AG04449 (cell line): Measurements from ENCODE around the gene SLC24A3.

ENCODE experiments used
- CTCF ChIA-PET: fragments of 350-600 bp; formaldehyde crosslinking; extraction: SDS; loops from one replicate; lab custom pipeline; 2021; ENCODE audit warnings: antibody characterized with exemption; lab: Yijun Ruan, JAX
- POLR2A ChIA-PET: fragments of 400-600, 350-600 bp; formaldehyde crosslinking; extraction: SDS; loops from one replicate; lab custom pipeline; 2020; ENCODE audit warnings: antibody characterized with exemption, inconsistent platforms; lab: Yijun Ruan, JAX
- DNase-seq: peaks from one replicate; pipeline ENCODE4 v3.0.0-alpha.2; 2010; ENCODE audit warnings: low read depth, low spot score
- H3K4me3 ChIP-seq: 2 replicates; pipeline ENCODE4 v1.5.1; 2011; ENCODE audit warnings: low read depth, mild to moderate bottlenecking, control low read depth, low read length
- CTCF ChIP-seq: IDR thresholded peaks from one replicate; pipeline ENCODE4 v1.5.1; 2011; ENCODE audit warnings: mild to moderate bottlenecking, moderate library complexity, low read length, control low read depth, inconsistent platforms; ENCODE audit not compliant: insufficient read depth; ENCODE audit errors: missing control alignments

Gene SLC24A3

GRCh38 chr20:19408971-19409370 is 196.5 kb downstream of the SLC24A3 start:
- no peak for TF ChIP-seq CTCF
- POLR2A ChIA-PET: no interaction called here
- CTCF ChIA-PET: no interaction called here
- no peak overlapping the region for H3K4me3 ChIP-seq
- DNase-seq: no peak

- POLR2A ChIA-PET: no interaction called here
- DNase-seq: no peak
- CTCF ChIA-PET: no interaction called here
Measured at GRCh38 chr20:19411811-19412210, 199.4 kb downstream of the SLC24A3 start.

GRCh38 chr20:19412254-19412653 is 199.8 kb downstream of the SLC24A3 start:
- DNase-seq: no peak
- ChIA-PET POLR2A (no interaction called here), CTCF (no interaction called here)
- H3K4me3 ChIP-seq: no peak overlapping the region
- no peak for TF ChIP-seq CTCF

More at GRCh38 chr20:19411811-19412210, 199.4 kb downstream of the SLC24A3 start:
- no peak overlapping the region for H3K4me3 ChIP-seq
- no peak for TF ChIP-seq CTCF

DNA sequence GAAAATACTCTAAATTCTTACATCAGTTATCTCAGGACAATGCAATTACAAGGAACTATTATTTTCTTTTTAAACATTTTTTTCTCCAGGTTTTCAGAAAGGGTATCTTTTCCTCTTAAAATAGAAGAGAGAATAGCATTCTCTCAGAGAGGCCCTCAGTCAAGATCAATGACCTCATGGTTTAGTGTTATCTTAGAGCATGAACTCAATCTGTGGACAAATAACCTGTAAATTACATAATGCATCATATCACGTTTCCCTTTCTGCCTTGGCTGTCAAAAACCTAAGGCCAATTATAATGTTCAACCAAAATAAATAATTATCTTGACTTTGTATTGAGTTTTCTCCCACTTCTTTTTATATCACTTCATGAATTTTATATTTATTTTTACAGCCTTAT is 202.2 kb downstream of the SLC24A3 start:
- no peak for TF ChIP-seq CTCF
- no peak for DNase-seq
- CTCF ChIA-PET: no interaction called here
- H3K4me3 ChIP-seq: no peak overlapping the region
- POLR2A ChIA-PET: no interaction called here

DNA sequence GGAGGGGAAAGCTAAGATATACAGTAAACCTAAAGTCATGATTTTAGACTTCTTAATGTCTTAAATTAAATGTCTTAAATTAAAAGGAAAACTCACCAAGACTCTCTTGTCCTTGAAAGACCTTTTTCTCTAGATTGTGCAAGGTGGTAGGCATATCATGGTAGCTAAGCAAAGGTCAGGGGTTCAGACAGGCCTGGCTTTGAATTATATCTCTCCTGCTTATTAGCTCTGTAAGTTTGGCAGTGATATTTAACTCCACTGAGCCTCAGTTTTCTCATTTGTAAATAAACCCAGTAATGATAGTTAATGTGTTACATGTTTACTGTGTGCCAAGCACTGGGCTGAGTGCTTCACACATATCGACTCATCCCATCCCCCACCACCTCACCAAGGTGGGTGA is 203.3 kb downstream of the SLC24A3 start:
- DNase-seq: no peak
- ChIA-PET CTCF (no interaction called here), POLR2A (no interaction called here)
- TF ChIP-seq CTCF: no peak
- H3K4me3 ChIP-seq: no peak overlapping the region

DNA sequence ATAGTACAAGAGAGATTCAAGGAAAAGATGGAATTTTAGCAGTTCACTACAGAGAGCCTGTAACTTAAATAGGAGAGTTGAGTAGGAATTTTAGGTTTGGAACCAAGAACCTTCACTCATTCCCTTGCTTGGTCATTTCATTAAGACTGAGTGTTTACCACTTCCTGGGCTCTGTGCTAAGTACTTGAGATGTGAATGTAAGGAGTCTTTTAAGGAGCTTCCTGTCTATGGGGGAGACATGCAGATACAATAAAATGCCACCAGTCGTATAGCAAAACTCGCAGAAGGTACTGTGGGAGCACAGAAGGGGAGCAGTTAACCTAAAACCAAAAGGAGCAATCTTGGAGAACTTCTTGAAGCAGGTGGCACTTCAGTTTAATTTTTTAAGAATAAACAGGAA is 204.2 kb downstream of the SLC24A3 start:
- no peak for DNase-seq
- H3K4me3 ChIP-seq: no peak overlapping the region
- TF ChIP-seq CTCF: no peak
- POLR2A ChIA-PET: no interaction called here
- CTCF ChIA-PET: no interaction called here
